ENCODE results near the gene CREB3L4.

GRCh38 chr1:153985341-153985912 lies 17.7 kb downstream of the CREB3L4 start:
- no peak for TF ChIP-seq CTCF (IDR thresholded peaks at IDR 0.05)
- TF ChIP-seq POLR2A (IDR thresholded peaks at IDR 0.05): no peak
